BLaER1 treated with 17β-estradiol and CSF1 and Interleukin-3, amounts not matched to agents 10 nM and 100 nM (cell line): ENCODE data around the gene NT5DC1.
"Not testable (repeated sequence)": the region's sequence is repeated elsewhere in the genome, so short reads cannot be mapped to it uniquely, and the experiment has no call there.

ENCODE experiments used
- H3K27ac ChIP-seq, 11 experiments: shearing (Covaris generic); formaldehyde crosslinking; 2 replicates each; pipeline ENCODE4 v1.8.1; 2022
- H3K27me3 ChIP-seq, 11 experiments: shearing (Covaris generic); formaldehyde crosslinking; 2 replicates each; pipeline ENCODE4 v1.8.1; 2022
- H3K36me3 ChIP-seq, 11 experiments: shearing (Covaris generic); formaldehyde crosslinking; 2 replicates each; pipeline ENCODE4 v1.8.1; 2022
- H3K4me1 ChIP-seq, 10 experiments: shearing (Covaris generic); formaldehyde crosslinking; 2 replicates each; pipeline ENCODE4 v1.8.1; 2022
- H3K4me2 ChIP-seq, 11 experiments: shearing (Covaris generic); formaldehyde crosslinking; 2 replicates each; pipeline ENCODE4 v1.8.1; 2022
- H3K4me3 ChIP-seq, 10 experiments: shearing (Covaris generic); formaldehyde crosslinking; 2 replicates each; pipeline ENCODE4 v1.8.1; 2022
- H3K9ac ChIP-seq, 11 experiments: shearing (Covaris generic); formaldehyde crosslinking; 2 replicates each; pipeline ENCODE4 v1.8.1; 2022
- H3K9me3 ChIP-seq, 11 experiments: shearing (Covaris generic); formaldehyde crosslinking; replicated peaks in 1 of 11; 2 replicates each; pipeline ENCODE4 v1.8.1; 2022
- H4K20me1 ChIP-seq, 11 experiments: shearing (Covaris generic); formaldehyde crosslinking; 2 replicates each; pipeline ENCODE4 v1.8.1; 2022
- Cebpa-rat ChIP-seq, 11 experiments: shearing (Covaris generic); IDR thresholded peaks; 2 replicates each; pipeline ENCODE4 v1.8.1; 2022

Gene NT5DC1

GRCh38 chr6:116084284-116084683 is 16.4 kb upstream of the NT5DC1 start:
- no peak for TF ChIP-seq Cebpa-rat (IDR thresholded peaks at IDR 0.05)
- Histone ChIP-seq H3K27ac (no peak overlapping the region), H3K4me1 (peaks cover 0 to 15% (median 0%) of the 10 kb centered on the region in 10 experiments; a peak in 2 of 20 replicates), H3K4me3 (no peak overlapping the region), H4K20me1 (no peaks in the 10 kb centered on the region), H3K4me2 (no peak overlapping the region), H3K36me3 (no peaks in the 10 kb centered on the region), H3K27me3 (no peaks in the 10 kb centered on the region), H3K9ac (no peak overlapping the region), H3K9me3 (no peaks in the 10 kb centered on the region)

- no peak overlapping the region for H3K9ac ChIP-seq
- H3K27ac ChIP-seq: no peak overlapping the region
- no peaks in the 10 kb centered on the region for H3K36me3 ChIP-seq
- H3K4me1 ChIP-seq: peaks cover 0 to 15% (median 0%) of the 10 kb centered on the region in 10 experiments; a peak in 2 of 20 replicates
- TF ChIP-seq Cebpa-rat (IDR thresholded peaks at IDR 0.05): no peak
- H3K4me3 ChIP-seq: no peak overlapping the region
- peak overlapping the region in 1 of 11 experiments; percentile 52; a peak in 1 of 22 replicates for H3K4me2 ChIP-seq
- no peaks in the 10 kb centered on the region for H4K20me1 ChIP-seq
- H3K27me3 ChIP-seq: no peaks in the 10 kb centered on the region
- peaks cover 0 to 8% (median 0%) of the 10 kb centered on the region in 11 experiments; a peak in 3 of 22 replicates for H3K9me3 ChIP-seq
Measured at GRCh38 chr6:116087437-116088027, 13.1 kb upstream of the NT5DC1 start.

- H4K20me1 ChIP-seq: no peaks in the 10 kb centered on the region
- H3K36me3 ChIP-seq: no peaks in the 10 kb centered on the region
- H3K9ac ChIP-seq: no peak overlapping the region
- H3K4me2 ChIP-seq: no peak overlapping the region
- no peak overlapping the region for H3K4me3 ChIP-seq
- H3K27ac ChIP-seq: no peak overlapping the region
- no peak for TF ChIP-seq Cebpa-rat (IDR thresholded peaks at IDR 0.05)
- H3K9me3 ChIP-seq: peaks cover 0 to 8% (median under 1%) of the 10 kb centered on the region in 11 experiments; a peak in 3 of 22 replicates
- no peaks in the 10 kb centered on the region for H3K27me3 ChIP-seq
- H3K4me1 ChIP-seq: peaks cover 0 to 9% (median 0%) of the 10 kb centered on the region in 10 experiments; a peak in 3 of 20 replicates
Measured at GRCh38 chr6:116088946-116089345, 11.7 kb upstream of the NT5DC1 start.

GRCh38 chr6:116090251-116090650 is 10.4 kb upstream of the NT5DC1 start:
- H4K20me1 ChIP-seq: no peaks in the 10 kb centered on the region
- H3K9ac ChIP-seq: no peak overlapping the region
- H3K4me1 ChIP-seq: peaks cover 0 to 21% (median 0%) of the 10 kb centered on the region in 10 experiments; a peak in 3 of 20 replicates
- no peak overlapping the region for H3K4me3 ChIP-seq
- TF ChIP-seq Cebpa-rat (IDR thresholded peaks at IDR 0.05): no peak
- no peaks in the 10 kb centered on the region for H3K27me3 ChIP-seq
- no peaks in the 10 kb centered on the region for H3K36me3 ChIP-seq
- no peak overlapping the region for H3K27ac ChIP-seq
- no peak overlapping the region for H3K4me2 ChIP-seq
- peaks cover 0 to 18% (median 8%) of the 10 kb centered on the region in 11 experiments; a peak in 14 of 22 replicates for H3K9me3 ChIP-seq

- Histone ChIP-seq H3K4me2 (peak overlapping the region in 2 of 11 experiments; percentile 9 to 46; a peak in 2 of 22 replicates), H3K4me3 (no peak overlapping the region), H3K27me3 (no peaks in the 10 kb centered on the region), H4K20me1 (no peaks in the 10 kb centered on the region), H3K4me1 (peaks cover 0 to 26% (median 0%) of the 10 kb centered on the region in 10 experiments; a peak in 7 of 20 replicates), H3K27ac (no peak overlapping the region), H3K36me3 (peaks cover 0 to 10% (median 0%) of the 10 kb centered on the region in 11 experiments; a peak in 2 of 22 replicates), H3K9ac (no peak overlapping the region), H3K9me3 (peaks cover 14 to 34% (median 22%) of the 10 kb centered on the region in 11 experiments)
- TF ChIP-seq Cebpa-rat (IDR thresholded peaks at IDR 0.05): no peak
Measured at GRCh38 chr6:116094041-116094440, 6.6 kb upstream of the NT5DC1 start.

- not testable (repeated sequence) for H3K4me2 ChIP-seq, H3K9ac ChIP-seq, H3K27ac ChIP-seq, H3K36me3 ChIP-seq, H3K4me3 ChIP-seq, H4K20me1 ChIP-seq, H3K27me3 ChIP-seq
- H3K9me3 ChIP-seq: peaks cover 14 to 32% (median 22%) of the 10 kb centered on the region in 11 experiments
- peaks cover 0 to 40% (median 0%) of the 10 kb centered on the region in 10 experiments; a peak in 7 of 20 replicates for H3K4me1 ChIP-seq
Measured at GRCh38 chr6:116096048-116096759, 4.4 kb upstream of the NT5DC1 start.

GRCh38 chr6:116096979-116097816 is 3.5 kb upstream of the NT5DC1 start:
- Histone ChIP-seq H3K4me2 (peak overlapping the region in 2 of 11 experiments; percentile 92 to 98; a peak in 1 of 22 replicates), H3K27ac (no peak overlapping the region), H3K9me3 (peaks cover 14 to 28% (median 22%) of the 10 kb centered on the region in 11 experiments), H3K9ac (no peak overlapping the region), H3K4me1 (peaks cover 8 to 48% (median 9%) of the 10 kb centered on the region in 10 experiments), H4K20me1 (no peaks in the 10 kb centered on the region), H3K27me3 (no peaks in the 10 kb centered on the region), H3K36me3 (peaks cover 0 to 10% (median 0%) of the 10 kb centered on the region in 11 experiments; a peak in 2 of 22 replicates), H3K4me3 (no peak overlapping the region)
- TF ChIP-seq Cebpa-rat (IDR thresholded peaks at IDR 0.05): no peak

- H4K20me1 ChIP-seq: no peaks in the 10 kb centered on the region
- no peak overlapping the region for H3K9ac ChIP-seq
- no peak for TF ChIP-seq Cebpa-rat (IDR thresholded peaks at IDR 0.05)
Measured at GRCh38 chr6:116099036-116099435, 1.6 kb upstream of the NT5DC1 start.

More at GRCh38 chr6:116099036-116099435, 1.6 kb upstream of the NT5DC1 start:
- Histone ChIP-seq H3K4me1 (peaks cover 20 to 65% (median 23%) of the 10 kb centered on the region in 10 experiments), H3K9me3 (peaks cover 14 to 26% (median 21%) of the 10 kb centered on the region in 11 experiments), H3K27me3 (no peaks in the 10 kb centered on the region), H3K4me2 (peak overlapping the region in 3 of 11 experiments; percentile 46 to 98 (median 92); a peak in 5 of 22 replicates), H3K4me3 (peak overlapping the region in 1 of 10 experiments; percentile 71; a peak in 1 of 20 replicates), H3K27ac (no peak overlapping the region), H3K36me3 (peaks cover 0 to 10% (median 0%) of the 10 kb centered on the region in 11 experiments; a peak in 2 of 22 replicates)
